ENCODE results near the gene DOCK4.

DOCK4 gene

GRCh38 chr7:111783854-111784253 lies 422.3 kb downstream of the DOCK4 start:
- no peak for TF ChIP-seq CTCF (IDR thresholded peaks at IDR 0.05; ENCODE audit: low read depth, low read length)
- H3K4me3 ChIP-seq (ENCODE audit: low read depth, low read length), result no peak overlapping the region

- TF ChIP-seq CTCF (IDR thresholded peaks at IDR 0.05; ENCODE audit: low read depth, low read length), result no peak
- H3K4me3 ChIP-seq (ENCODE audit: low read depth, low read length), result no peak overlapping the region
Measured at GRCh38 chr7:111780527-111780926, 425.7 kb downstream of the DOCK4 start.

- H3K4me3 ChIP-seq (ENCODE audit: low read depth, low read length), result no peak overlapping the region
- TF ChIP-seq CTCF (IDR thresholded peaks at IDR 0.05; ENCODE audit: low read depth, low read length), result no peak
Measured at GRCh38 chr7:111775206-111775605, 431.0 kb downstream of the DOCK4 start.

GRCh38 chr7:111772716-111773115 lies 433.5 kb downstream of the DOCK4 start:
- no peak overlapping the region for H3K4me3 ChIP-seq (ENCODE audit: low read depth, low read length)
- no peak for TF ChIP-seq CTCF (IDR thresholded peaks at IDR 0.05; ENCODE audit: low read depth, low read length)

- no peak overlapping the region for H3K4me3 ChIP-seq (ENCODE audit: low read depth, low read length)
- no peak for TF ChIP-seq CTCF (IDR thresholded peaks at IDR 0.05; ENCODE audit: low read depth, low read length)
Measured at GRCh38 chr7:111771638-111772037, 434.6 kb downstream of the DOCK4 start.

GRCh38 chr7:111770116-111770515 lies 436.1 kb downstream of the DOCK4 start:
- no peak overlapping the region for H3K4me3 ChIP-seq (ENCODE audit: low read depth, low read length)
- TF ChIP-seq CTCF (IDR thresholded peaks at IDR 0.05; ENCODE audit: low read depth, low read length), result no peak

- TF ChIP-seq CTCF (IDR thresholded peaks at IDR 0.05; ENCODE audit: low read depth, low read length), result no peak
- H3K4me3 ChIP-seq (ENCODE audit: low read depth, low read length), result no peak overlapping the region
Measured at GRCh38 chr7:111765751-111766643, 440.2 kb downstream of the DOCK4 start.

All from WI38 (cell line).